GM18870 (cell line): Measurements from ENCODE around the gene MYBPH.

ENCODE experiments used
- ATAC-seq: cut with Tn5 transposase; IDR thresholded peaks from one replicate; pipeline ENCODE4 v1.9.1; 2021; ENCODE audit warnings: moderate library complexity; ENCODE audit not compliant: unreplicated experiment

The MYBPH gene, protein sequence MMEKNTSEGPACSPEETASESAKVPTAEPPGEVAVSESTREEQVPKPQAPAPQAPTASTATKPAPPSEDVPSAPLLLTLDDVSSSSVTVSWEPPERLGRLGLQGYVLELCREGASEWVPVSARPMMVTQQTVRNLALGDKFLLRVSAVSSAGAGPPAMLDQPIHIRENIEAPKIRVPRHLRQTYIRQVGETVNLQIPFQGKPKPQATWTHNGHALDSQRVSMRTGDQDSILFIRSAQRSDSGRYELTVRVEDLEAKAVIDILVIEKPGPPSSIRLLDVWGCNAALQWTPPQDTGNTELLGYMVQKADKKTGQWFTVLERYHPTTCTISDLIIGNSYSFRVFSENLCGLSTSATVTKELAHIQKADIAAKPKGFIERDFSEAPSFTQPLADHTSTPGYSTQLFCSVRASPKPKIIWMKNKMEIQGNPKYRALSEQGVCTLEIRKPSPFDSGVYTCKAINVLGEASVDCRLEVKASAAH

GRCh38 chr1:203175237-203175826 lies at the start of gene MYBPH:
MYBPH (minus strand) TSS chr1:203175826; CDS start chr1:203175755, 71 bp downstream.
- no peak for ATAC-seq

DNA sequence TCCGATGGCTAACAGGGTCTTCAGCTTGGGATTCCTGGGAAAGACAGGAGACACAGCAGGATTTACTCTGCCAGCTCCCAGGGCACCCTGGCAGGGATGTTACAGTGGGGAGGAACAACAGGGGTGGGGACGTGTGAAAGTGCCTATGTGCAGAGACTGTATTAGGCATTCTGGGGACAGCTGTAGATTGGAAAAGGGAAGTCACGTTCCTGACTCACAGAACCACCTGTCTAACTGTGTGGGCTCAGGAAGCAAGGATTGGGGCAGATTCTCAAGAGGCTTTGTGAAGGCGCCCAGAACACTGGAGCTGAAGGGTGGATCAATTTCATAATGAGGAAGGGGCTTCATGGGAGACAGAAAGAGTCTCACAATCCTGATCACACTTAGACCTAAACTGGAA lies 49.4 kb upstream of the MYBPH start:
- ATAC-seq = no peak

- no peak for ATAC-seq
These were observed 47.6 kb upstream of the MYBPH start for GRCh38 chr1:203223012-203223775.

- no peak for ATAC-seq
These were observed 44.3 kb upstream of the MYBPH start for GRCh38 chr1:203219934-203220333.

DNA sequence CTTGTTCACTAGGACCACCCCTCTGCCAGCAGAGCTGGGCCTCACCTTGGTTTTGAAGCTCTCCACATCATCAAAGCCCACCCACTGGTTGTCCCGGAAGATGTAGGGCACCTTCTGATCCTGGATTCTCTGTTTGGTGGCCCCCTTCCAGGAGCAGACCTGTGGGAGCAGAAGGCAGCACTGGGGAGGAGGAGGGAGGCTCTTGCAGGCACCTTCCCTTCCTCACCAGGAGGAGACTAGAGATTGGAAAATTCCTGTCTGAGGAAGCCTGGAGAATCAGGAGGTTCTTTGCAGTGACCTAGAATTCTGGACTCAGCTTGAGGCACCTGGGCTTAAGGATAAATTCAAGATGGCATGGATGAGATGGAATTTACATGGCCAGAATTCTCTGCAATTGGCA lies 43.5 kb upstream of the MYBPH start:
- ATAC-seq = no peak

- ATAC-seq = no peak
These were observed 42.0 kb upstream of the MYBPH start for GRCh38 chr1:203217668-203218067.

DNA sequence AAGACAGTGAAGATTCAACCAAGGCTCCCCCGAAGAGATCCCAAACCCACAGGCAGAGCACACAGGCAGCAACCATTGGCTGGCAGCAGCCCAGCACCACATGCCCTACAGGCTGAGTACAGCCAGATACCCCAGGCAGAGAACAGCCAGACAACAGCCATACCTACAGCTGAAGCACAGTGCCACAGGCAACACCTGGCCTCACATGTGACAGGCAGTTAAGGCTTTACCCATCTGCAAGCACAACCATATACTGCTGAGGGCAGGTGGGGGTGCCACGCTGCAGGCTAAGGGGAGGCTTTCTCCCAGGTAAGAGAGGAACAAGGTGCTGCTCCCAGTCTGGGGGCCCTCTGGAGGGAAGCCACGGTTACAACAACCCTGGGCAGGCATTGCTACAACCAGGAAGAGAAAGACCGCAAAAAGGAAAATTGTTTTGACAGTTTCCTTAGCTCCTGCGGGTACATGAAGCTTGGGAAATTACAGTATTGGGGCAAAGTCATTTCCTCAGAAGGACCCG lies 41.6 kb upstream of the MYBPH start:
- no peak for ATAC-seq

GRCh38 chr1:203216274-203217138 lies 40.9 kb upstream of the MYBPH start:
- ATAC-seq = no peak

DNA sequence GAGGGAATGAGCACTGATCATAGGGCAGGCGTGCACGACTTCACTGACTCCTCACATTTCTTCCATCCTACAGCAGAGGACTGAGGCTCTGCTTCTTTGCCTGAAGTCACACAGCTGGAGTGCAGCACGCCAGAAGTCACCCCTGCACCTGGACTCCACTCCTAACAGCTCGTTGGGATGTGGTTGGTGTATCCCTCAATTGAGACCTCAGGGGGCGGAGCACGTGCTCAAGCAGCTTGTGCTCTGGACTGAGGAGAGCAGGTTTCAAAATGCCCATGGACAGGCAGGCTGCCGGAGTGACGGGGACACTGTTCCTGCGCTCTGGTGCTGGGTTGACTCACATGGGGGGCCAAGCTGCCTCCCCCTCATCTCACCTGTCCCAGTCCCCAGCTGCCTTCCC lies 39.9 kb upstream of the MYBPH start:
- ATAC-seq = no peak

- ATAC-seq = no peak
These were observed 39.2 kb upstream of the MYBPH start for GRCh38 chr1:203214871-203215270.

GRCh38 chr1:203213126-203213525 lies 37.5 kb upstream of the MYBPH start:
- no peak for ATAC-seq

- no peak for ATAC-seq
These were observed 36.2 kb upstream of the MYBPH start for GRCh38 chr1:203211812-203212211.

GRCh38 chr1:203210988-203211387 lies 35.4 kb upstream of the MYBPH start:
- ATAC-seq = no peak

- no peak for ATAC-seq
These were observed 34.7 kb upstream of the MYBPH start for GRCh38 chr1:203210350-203210749.

DNA sequence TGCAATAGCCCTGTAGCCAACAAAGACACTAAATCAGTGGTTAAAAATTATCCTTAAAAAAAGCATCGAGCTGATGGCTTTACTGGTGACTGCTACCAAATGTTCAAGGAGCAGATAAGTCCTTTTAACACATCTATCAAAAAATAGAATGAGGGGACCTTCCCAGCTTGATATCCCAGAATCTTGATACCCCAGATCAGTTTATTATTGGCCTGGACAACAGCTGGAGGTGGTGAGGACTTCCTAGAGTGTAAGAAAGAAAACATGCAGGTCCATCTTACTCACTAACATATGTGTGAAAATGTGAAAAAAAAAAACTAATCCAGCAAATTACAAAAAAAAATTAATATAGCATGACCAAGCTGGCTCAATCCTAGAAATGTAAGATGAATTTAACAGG lies 32.6 kb upstream of the MYBPH start:
- no peak for ATAC-seq

DNA sequence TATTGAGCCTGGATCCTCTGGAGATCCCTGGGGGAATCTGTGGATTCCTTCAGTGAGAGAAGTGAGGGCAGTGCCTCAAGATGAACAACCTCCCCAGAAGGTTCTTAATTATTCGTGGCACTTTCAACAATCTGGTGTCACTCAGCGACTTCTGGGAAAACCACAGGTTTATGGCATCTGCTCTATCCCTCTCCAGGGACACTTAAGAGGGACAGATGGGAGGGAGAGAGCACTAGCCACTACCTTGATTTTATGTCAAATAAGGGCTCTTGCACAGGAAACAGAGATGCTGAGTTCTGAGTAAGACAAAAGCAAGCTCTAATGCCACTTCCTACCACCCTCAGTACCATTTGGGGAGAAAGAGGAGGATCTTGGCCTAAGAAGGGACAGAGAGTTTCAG lies 32.1 kb upstream of the MYBPH start:
- ATAC-seq = no peak

DNA sequence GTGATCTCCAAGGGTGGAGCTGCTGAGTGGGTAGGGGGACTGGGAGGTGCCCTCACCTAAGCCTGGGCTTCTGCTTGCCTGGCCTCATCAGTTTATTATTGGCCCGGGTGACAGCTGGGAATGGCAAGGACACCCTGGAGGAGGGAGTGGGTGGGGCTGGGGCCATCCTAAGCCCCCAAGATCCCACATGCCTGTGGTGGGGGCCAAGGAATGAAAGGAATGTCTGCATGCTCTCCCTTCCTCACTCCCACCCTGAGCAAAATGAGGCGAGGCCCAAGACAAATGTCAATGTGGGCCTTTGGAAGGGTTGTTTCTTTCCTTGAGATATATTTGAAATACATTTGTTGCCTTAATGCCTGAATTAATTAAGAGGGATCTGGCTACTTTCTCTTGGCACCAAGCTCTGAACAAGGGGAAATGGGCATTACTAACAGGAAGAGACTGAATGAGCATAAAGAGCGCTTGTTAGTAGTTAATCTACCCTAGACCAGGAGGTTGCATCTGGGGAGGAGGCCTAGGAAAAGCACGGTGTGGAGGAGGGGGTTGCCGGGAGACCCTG lies 30.6 kb upstream of the MYBPH start:
- ATAC-seq = no peak

- no peak for ATAC-seq
These were observed 29.1 kb upstream of the MYBPH start for GRCh38 chr1:203204756-203205155.

DNA sequence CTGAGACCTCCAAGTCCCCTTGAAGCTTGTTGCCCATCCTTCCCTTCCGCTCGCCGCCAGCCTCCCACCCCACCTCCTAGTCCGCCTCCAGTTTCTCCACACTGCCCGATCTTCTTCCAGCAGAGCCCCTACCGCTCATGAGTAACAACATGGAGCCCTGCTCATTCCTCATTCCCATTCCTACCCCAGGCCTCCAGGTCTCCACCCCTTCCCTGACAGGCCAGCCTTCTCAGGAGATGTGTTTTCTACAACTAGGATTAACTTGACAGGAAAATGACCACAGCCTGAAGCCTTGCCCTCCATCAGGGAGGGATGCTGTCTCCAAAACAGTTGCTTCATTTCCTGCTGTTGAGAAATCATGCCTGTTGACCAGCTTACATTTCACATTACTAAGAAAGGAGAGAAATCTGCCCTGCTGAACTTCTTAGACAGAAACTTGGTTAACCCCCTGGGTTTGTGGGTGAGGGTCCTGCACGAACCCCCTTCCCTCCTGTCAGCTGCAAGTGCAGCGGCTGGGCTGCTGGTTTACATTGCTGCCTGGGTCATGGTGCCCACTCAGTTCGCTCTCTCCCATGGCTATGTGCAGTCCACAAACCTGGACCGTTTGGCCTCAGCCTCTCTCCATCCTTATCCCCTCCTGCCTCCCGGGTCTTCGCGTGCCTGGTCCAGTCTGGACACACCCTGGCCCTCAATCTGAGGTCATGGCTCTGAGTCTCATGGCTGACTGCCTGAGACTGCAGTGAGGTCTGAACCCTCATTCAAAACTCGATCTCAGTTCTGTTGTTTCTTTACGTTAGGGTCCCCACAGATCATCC lies 27.0 kb upstream of the MYBPH start:
- ATAC-seq = no peak
